SU-DHL-6 (cell line): Measurements from ENCODE around the gene PHC1.

Source experiments
- H2AFZ ChIP-seq: fragments of 200-600 bp; sonication (generic); 2 replicates; pipeline ENCODE4 v1.6.1; 2014; ENCODE audit warnings: low read depth, mild to moderate bottlenecking, moderate library complexity, mixed read lengths, antibody characterized with exemption, low read length; ENCODE audit not compliant: severe bottlenecking
- H3F3A ChIP-seq: fragments of 200-600 bp; shearing (Covaris generic); 2 replicates; pipeline ENCODE4 v1.6.0; 2016; ENCODE audit warnings: antibody characterized with exemption, mild to moderate bottlenecking; ENCODE audit not compliant: insufficient read depth
- H3K27ac ChIP-seq: fragments of 200-600 bp; sonication (generic); 2 replicates; pipeline ENCODE4 v1.5.1; 2016; ENCODE audit warnings: low read depth, mild to moderate bottlenecking, low read length, moderate library complexity, mixed read lengths
- H3K27me3 ChIP-seq: fragments of 200-600 bp; sonication (generic), shearing (Covaris generic); 2 replicates; pipeline ENCODE4 v1.6.0; 2014; ENCODE audit warnings: mild to moderate bottlenecking, low read length
- H3K36me3 ChIP-seq: fragments of 200-600 bp; sonication (generic); 2 replicates; pipeline ENCODE4 v1.6.1; 2014; ENCODE audit warnings: mild to moderate bottlenecking, low read length, mixed read lengths
- H3K4me2 ChIP-seq: fragments of 300-600, 200-600 bp; shearing (Covaris generic), sonication (generic); 2 replicates; pipeline ENCODE4 v1.6.0; 2014; ENCODE audit warnings: low read length, low read depth, mild to moderate bottlenecking; ENCODE audit not compliant: poor library complexity, severe bottlenecking
- H3K4me3 ChIP-seq: fragments of 200-600 bp; sonication (generic); 2 replicates; pipeline ENCODE4 v1.5.1; 2014; ENCODE audit warnings: antibody characterized with exemption, low read length, mild to moderate bottlenecking, mixed read lengths; ENCODE audit not compliant: insufficient read depth, poor library complexity, severe bottlenecking
- H3K79me2 ChIP-seq: fragments of 200-600 bp; sonication (generic); 2 replicates; pipeline ENCODE4 v1.6.1; 2014; ENCODE audit warnings: mild to moderate bottlenecking, low read length, moderate library complexity; ENCODE audit not compliant: insufficient read depth
- H3K9ac ChIP-seq: fragments of 200-600 bp; sonication (generic); 2 replicates; pipeline ENCODE4 v1.7.0; 2014; ENCODE audit warnings: mild to moderate bottlenecking, low read length
- H3K9me2 ChIP-seq: fragments of 200-600 bp; sonication (generic); replicated peaks from 2 replicates; pipeline ENCODE4 v1.6.1; 2014; ENCODE audit warnings: low read length; ENCODE audit not compliant: insufficient read depth
- H3K9me3 ChIP-seq: fragments of 200-600 bp; sonication (generic); 2 replicates; pipeline ENCODE4 v1.6.1; 2014; ENCODE audit warnings: low read length, mixed read lengths; ENCODE audit not compliant: insufficient read depth
- H4K20me1 ChIP-seq: fragments of 200-600 bp; sonication (generic); 2 replicates; pipeline ENCODE4 v1.6.1; 2014; ENCODE audit warnings: low read depth, mild to moderate bottlenecking, antibody characterized with exemption, low read length, moderate library complexity, mixed read lengths
- EZH2phosphoT487 ChIP-seq: fragments of 200-600 bp; sonication (generic), shearing (Covaris generic); conservative IDR thresholded peaks from 2 replicates; pipeline ENCODE4 v1.6.1; 2018; ENCODE audit warnings: mild to moderate bottlenecking, antibody characterized with exemption, low read length, moderate library complexity, mixed read lengths
- TF ChIP-seq, protein P1 (sequence below): fragments of 200-600 bp; sonication (generic); IDR thresholded peaks from one replicate; pipeline ENCODE4 v1.5.1; 2017; ENCODE audit warnings: antibody characterized with exemption, mild to moderate bottlenecking, low read length, moderate library complexity; ENCODE audit not compliant: insufficient read depth, poor library complexity, severe bottlenecking

The PHC1 gene

DNA sequence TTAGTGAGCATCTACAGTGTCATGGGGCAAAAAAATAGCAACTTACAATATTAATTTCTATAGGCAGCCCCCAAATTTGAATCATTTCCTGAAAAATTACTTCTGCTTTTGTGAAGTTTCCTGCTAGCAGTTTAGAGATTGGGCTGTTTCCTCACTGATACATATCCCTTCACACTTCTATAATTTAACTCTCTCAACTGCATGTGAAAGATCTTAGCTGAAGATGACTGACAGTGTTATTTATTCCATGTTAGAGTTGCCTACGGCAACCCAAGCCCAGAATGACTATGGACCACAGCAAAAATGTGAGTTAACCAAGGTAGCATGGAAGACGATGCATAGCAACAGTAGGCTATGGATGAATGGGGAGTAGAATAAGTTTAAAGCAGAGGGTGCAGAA lies 75.1 kb downstream of the PHC1 start, which contains the start of gene KLRG1:
TSS of gene KLRG1 (plus strand) at position 134 of the 400 bp plus-strand sequence. CDS start at position 224, 90 bp downstream.
- Histone ChIP-seq H3K4me2 (no peak within 1 kb of the TSS), H3K9me3 (no peaks in the 10 kb centered on the region), H2AFZ (no peak within 1 kb of the TSS), H3K36me3 (no peaks in the 10 kb centered on the region), H4K20me1 (no peaks in the 10 kb centered on the region), H3K27ac (no peak within 1 kb of the TSS), H3F3A (no peaks in the 10 kb centered on the region), H3K79me2 (no peaks in the 10 kb centered on the region), H3K27me3 (no peaks in the 10 kb centered on the region), H3K9ac (no peak within 1 kb of the TSS), H3K4me3 (no peak within 1 kb of the TSS), H3K9me2 (no peaks in the 10 kb centered on the region)
- no peak for TF ChIP-seq EZH2phosphoT487
- TF ChIP-seq, protein P1, sequence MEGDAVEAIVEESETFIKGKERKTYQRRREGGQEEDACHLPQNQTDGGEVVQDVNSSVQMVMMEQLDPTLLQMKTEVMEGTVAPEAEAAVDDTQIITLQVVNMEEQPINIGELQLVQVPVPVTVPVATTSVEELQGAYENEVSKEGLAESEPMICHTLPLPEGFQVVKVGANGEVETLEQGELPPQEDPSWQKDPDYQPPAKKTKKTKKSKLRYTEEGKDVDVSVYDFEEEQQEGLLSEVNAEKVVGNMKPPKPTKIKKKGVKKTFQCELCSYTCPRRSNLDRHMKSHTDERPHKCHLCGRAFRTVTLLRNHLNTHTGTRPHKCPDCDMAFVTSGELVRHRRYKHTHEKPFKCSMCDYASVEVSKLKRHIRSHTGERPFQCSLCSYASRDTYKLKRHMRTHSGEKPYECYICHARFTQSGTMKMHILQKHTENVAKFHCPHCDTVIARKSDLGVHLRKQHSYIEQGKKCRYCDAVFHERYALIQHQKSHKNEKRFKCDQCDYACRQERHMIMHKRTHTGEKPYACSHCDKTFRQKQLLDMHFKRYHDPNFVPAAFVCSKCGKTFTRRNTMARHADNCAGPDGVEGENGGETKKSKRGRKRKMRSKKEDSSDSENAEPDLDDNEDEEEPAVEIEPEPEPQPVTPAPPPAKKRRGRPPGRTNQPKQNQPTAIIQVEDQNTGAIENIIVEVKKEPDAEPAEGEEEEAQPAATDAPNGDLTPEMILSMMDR, result no peak
